ENCODE results near the gene SIRT4.
"Not testable (repeated sequence)": the region's sequence is repeated elsewhere in the genome, so short reads cannot be mapped to it uniquely, and the experiment has no call there.

SIRT4 gene

DNA sequence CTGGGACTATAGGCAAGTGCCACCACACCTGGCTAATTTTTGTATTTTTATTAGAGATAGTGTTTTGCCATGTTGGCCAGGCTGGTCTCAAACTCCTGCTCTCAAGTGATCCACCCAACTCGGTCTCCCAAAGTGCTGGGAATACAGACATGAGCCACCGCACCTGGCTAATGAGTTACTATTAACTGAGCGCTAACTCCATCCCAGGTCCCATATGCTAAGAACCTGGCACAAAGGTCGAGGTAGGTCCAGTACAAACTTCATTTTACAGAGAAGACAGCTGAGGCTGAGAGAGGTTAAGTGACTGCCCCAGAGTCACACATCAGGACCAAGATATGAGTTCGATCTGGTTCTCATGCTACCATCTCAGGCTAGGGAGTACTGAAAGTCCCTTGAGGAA lies 29.9 kb downstream of the SIRT4 start:
- no peaks in the 10 kb centered on the region for H3K4me1 ChIP-seq (ENCODE audit: control insufficient read depth, insufficient read depth, low read depth, low read length)
- no peak overlapping the region for H3K27ac ChIP-seq (ENCODE audit: low read length, poor library complexity, severe bottlenecking)
- no peak overlapping the region for H2BK12ac ChIP-seq (ENCODE audit: low read length in 2 of 2)
- 81% methylated on average over 5 of the region's 5 CpGs for WGBS
- no peak overlapping the region for H3K18ac ChIP-seq (ENCODE audit: low read depth in 1 of 2, low read length in 2 of 2)
- H2BK15ac ChIP-seq (ENCODE audit: low read depth, poor library complexity, severe bottlenecking) = no peak overlapping the region
- H3K23ac ChIP-seq (ENCODE audit: low read length in 2 of 2) = no peak overlapping the region
- no peak overlapping the region for H2BK5ac ChIP-seq (ENCODE audit: low read depth, low read length, poor library complexity, severe bottlenecking)
- no peak overlapping the region for H4K8ac ChIP-seq (ENCODE audit: low read length)
- no peak overlapping the region for H2AK5ac ChIP-seq (ENCODE audit: low read length, severe bottlenecking)
- no peak for DNase-seq
- no peak overlapping the region for H4K91ac ChIP-seq (ENCODE audit: low read length)
- H3K36me3 ChIP-seq (ENCODE audit: control insufficient read depth in 1 of 2, insufficient read depth in 2 of 2, low read depth in 1 of 2, low read length in 2 of 2) = no peaks in the 10 kb centered on the region
- no peak overlapping the region for H3K14ac ChIP-seq (ENCODE audit: low read length in 2 of 2)
- no peak overlapping the region for H2BK120ac ChIP-seq (ENCODE audit: low read depth, low read length)
- no peak overlapping the region for H3K4me3 ChIP-seq (ENCODE audit: insufficient read depth in 1 of 2, low read depth in 1 of 2, low read length in 2 of 2)
- no peaks in the 10 kb centered on the region for H3K79me1 ChIP-seq (replicated peaks; ENCODE audit: low read length, poor library complexity, severe bottlenecking)
- no peak overlapping the region for H2AFZ ChIP-seq (ENCODE audit: low read depth, low read length)
- no peaks in the 10 kb centered on the region for H3K9me3 ChIP-seq (ENCODE audit: control insufficient read depth, low read length)
- no peak overlapping the region for H3K9ac ChIP-seq (ENCODE audit: low read length)
- peaks cover 11 to 25% of the 10 kb centered on the region in 2 experiments for H3K27me3 ChIP-seq (ENCODE audit: control insufficient read depth in 1 of 2, insufficient read depth in 1 of 2, low read length in 2 of 2)
- no peak overlapping the region for H3K4ac ChIP-seq (ENCODE audit: low read depth in 1 of 2, low read length in 2 of 2)
- H3K4me2 ChIP-seq (ENCODE audit: low read length, poor library complexity, severe bottlenecking) = no peak overlapping the region

DNA sequence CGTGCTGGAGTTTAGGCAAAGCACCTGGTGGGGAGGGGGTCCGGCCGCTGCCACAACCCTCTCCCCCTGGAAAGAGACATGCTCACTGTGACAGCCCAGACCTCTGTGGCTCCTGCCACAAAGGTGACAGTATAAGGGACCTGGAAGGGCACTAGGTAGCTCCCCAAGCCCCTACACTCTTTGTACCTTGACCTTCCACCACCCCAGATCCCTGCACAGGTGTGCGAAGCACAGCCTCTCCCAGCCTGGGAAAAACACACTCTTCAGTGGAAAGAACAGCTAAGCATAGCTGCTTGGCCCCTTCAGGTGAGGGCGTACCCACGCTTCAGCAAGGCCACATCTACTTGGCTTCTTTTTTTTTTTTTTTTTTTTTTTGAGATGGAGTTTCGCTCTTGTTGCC lies 30.4 kb downstream of the SIRT4 start:
- Histone ChIP-seq H3K4me3 (ENCODE audit: insufficient read depth in 1 of 2, low read depth in 1 of 2, low read length in 2 of 2) (no peak overlapping the region), H3K9ac (ENCODE audit: low read length) (no peak overlapping the region), H4K91ac (ENCODE audit: low read length) (no peak overlapping the region), H3K18ac (ENCODE audit: low read depth in 1 of 2, low read length in 2 of 2) (no peak overlapping the region), H3K27ac (ENCODE audit: low read length, poor library complexity, severe bottlenecking) (no peak overlapping the region), H4K8ac (ENCODE audit: low read length) (no peak overlapping the region), H2BK120ac (ENCODE audit: low read depth, low read length) (no peak overlapping the region), H2BK15ac (ENCODE audit: low read depth, poor library complexity, severe bottlenecking) (no peak overlapping the region), H2AFZ (ENCODE audit: low read depth, low read length) (no peak overlapping the region), H3K4me1 (ENCODE audit: control insufficient read depth, insufficient read depth, low read depth, low read length) (no peaks in the 10 kb centered on the region), H3K9me3 (ENCODE audit: control insufficient read depth, low read length) (peaks cover 2% of the 10 kb centered on the region), H3K4me2 (ENCODE audit: low read length, poor library complexity, severe bottlenecking) (no peak overlapping the region), H3K14ac (ENCODE audit: low read length in 2 of 2) (no peak overlapping the region), H3K36me3 (ENCODE audit: control insufficient read depth in 1 of 2, insufficient read depth in 2 of 2, low read depth in 1 of 2, low read length in 2 of 2) (no peaks in the 10 kb centered on the region), H2BK5ac (ENCODE audit: low read depth, low read length, poor library complexity, severe bottlenecking) (no peak overlapping the region), H3K79me1 (replicated peaks; ENCODE audit: low read length, poor library complexity, severe bottlenecking) (no peaks in the 10 kb centered on the region), H3K4ac (ENCODE audit: low read depth in 1 of 2, low read length in 2 of 2) (no peak overlapping the region), H3K23ac (ENCODE audit: low read length in 2 of 2) (no peak overlapping the region), H2AK5ac (ENCODE audit: low read length, severe bottlenecking) (no peak overlapping the region), H2BK12ac (ENCODE audit: low read length in 2 of 2) (no peak overlapping the region), H3K27me3 (ENCODE audit: control insufficient read depth in 1 of 2, insufficient read depth in 1 of 2, low read length in 2 of 2) (peaks cover 11 to 25% of the 10 kb centered on the region in 2 experiments)
- 84% methylated on average over 6 of the region's 7 CpGs for WGBS
- DNase-seq = no peak

DNA sequence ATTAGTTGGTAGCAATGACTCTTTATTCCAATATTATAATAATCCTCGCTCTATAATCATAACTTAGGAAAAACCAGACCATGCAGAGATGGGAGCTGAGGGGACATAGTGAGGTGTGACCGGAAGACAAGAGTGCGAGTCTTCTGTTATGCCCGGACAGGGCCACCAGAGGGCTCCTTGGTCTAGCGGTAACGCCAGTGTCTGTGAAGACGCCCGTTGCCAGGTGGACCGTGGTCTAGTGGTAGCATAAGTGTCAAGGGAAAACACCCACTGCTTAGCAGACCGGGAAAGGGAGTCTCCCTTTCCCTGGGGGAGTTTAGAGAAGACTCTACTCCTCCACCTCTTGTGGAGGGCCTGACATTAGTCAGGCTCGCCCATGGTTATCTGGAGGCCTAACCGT lies 33.3 kb downstream of the SIRT4 start:
- H3K27ac ChIP-seq (ENCODE audit: low read length, poor library complexity, severe bottlenecking); H3K4ac ChIP-seq (ENCODE audit: low read depth in 1 of 2, low read length in 2 of 2); H2BK15ac ChIP-seq (ENCODE audit: low read depth, poor library complexity, severe bottlenecking); H2AFZ ChIP-seq (ENCODE audit: low read depth, low read length); H2BK5ac ChIP-seq (ENCODE audit: low read depth, low read length, poor library complexity, severe bottlenecking); H3K79me1 ChIP-seq (replicated peaks; ENCODE audit: low read length, poor library complexity, severe bottlenecking); H2AK5ac ChIP-seq (ENCODE audit: low read length, severe bottlenecking); H3K14ac ChIP-seq (ENCODE audit: low read length in 2 of 2); H3K9ac ChIP-seq (ENCODE audit: low read length); H2BK12ac ChIP-seq (ENCODE audit: low read length in 2 of 2); H3K36me3 ChIP-seq (ENCODE audit: control insufficient read depth in 1 of 2, insufficient read depth in 2 of 2, low read depth in 1 of 2, low read length in 2 of 2); H4K8ac ChIP-seq (ENCODE audit: low read length); H3K18ac ChIP-seq (ENCODE audit: low read depth in 1 of 2, low read length in 2 of 2); H3K4me3 ChIP-seq (ENCODE audit: insufficient read depth in 1 of 2, low read depth in 1 of 2, low read length in 2 of 2); H3K23ac ChIP-seq (ENCODE audit: low read length in 2 of 2); H2BK120ac ChIP-seq (ENCODE audit: low read depth, low read length); H4K91ac ChIP-seq (ENCODE audit: low read length); H3K4me1 ChIP-seq (ENCODE audit: control insufficient read depth, insufficient read depth, low read depth, low read length); H3K4me2 ChIP-seq (ENCODE audit: low read length, poor library complexity, severe bottlenecking); H3K9me3 ChIP-seq (ENCODE audit: control insufficient read depth, low read length): not testable (repeated sequence)
- peak; percentile 56 for DNase-seq
- H3K27me3 ChIP-seq (ENCODE audit: control insufficient read depth in 1 of 2, insufficient read depth in 1 of 2, low read length in 2 of 2) = peaks cover 11 to 34% of the 10 kb centered on the region in 2 experiments
- WGBS = 23% methylated on average over 9 of the region's 12 CpGs

DNA sequence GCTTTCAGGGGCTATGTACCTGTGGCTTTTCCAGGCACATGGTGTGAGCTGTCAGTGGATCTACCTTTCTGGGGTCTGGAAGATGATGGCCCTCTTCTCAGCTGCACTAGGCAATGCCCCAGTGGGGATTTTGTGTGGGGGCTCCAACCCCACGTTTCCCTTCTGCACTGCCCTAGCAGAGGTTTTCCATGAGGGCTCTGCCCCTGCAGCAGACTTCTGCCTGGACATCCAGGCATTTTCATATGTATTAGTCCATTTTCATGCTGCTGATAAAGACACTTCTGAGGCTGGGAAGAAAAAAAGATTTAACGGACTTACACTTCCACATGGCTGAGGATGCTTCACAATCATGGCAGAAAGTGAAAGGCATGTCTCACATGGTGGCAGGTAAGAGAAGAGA lies 34.3 kb downstream of the SIRT4 start:
- not testable (repeated sequence) for H3K14ac ChIP-seq (ENCODE audit: low read length in 2 of 2); H2BK12ac ChIP-seq (ENCODE audit: low read length in 2 of 2); H3K36me3 ChIP-seq (ENCODE audit: control insufficient read depth in 1 of 2, insufficient read depth in 2 of 2, low read depth in 1 of 2, low read length in 2 of 2); H2BK15ac ChIP-seq (ENCODE audit: low read depth, poor library complexity, severe bottlenecking); H4K91ac ChIP-seq (ENCODE audit: low read length); H2BK5ac ChIP-seq (ENCODE audit: low read depth, low read length, poor library complexity, severe bottlenecking); H3K18ac ChIP-seq (ENCODE audit: low read depth in 1 of 2, low read length in 2 of 2); H2AK5ac ChIP-seq (ENCODE audit: low read length, severe bottlenecking); H3K9me3 ChIP-seq (ENCODE audit: control insufficient read depth, low read length); H3K23ac ChIP-seq (ENCODE audit: low read length in 2 of 2); H4K8ac ChIP-seq (ENCODE audit: low read length); H3K27ac ChIP-seq (ENCODE audit: low read length, poor library complexity, severe bottlenecking); H3K4me2 ChIP-seq (ENCODE audit: low read length, poor library complexity, severe bottlenecking); H2AFZ ChIP-seq (ENCODE audit: low read depth, low read length); DNase-seq; H3K4ac ChIP-seq (ENCODE audit: low read depth in 1 of 2, low read length in 2 of 2); H3K9ac ChIP-seq (ENCODE audit: low read length); H2BK120ac ChIP-seq (ENCODE audit: low read depth, low read length); H3K4me1 ChIP-seq (ENCODE audit: control insufficient read depth, insufficient read depth, low read depth, low read length); H3K4me3 ChIP-seq (ENCODE audit: insufficient read depth in 1 of 2, low read depth in 1 of 2, low read length in 2 of 2); H3K79me1 ChIP-seq (replicated peaks; ENCODE audit: low read length, poor library complexity, severe bottlenecking)
- WGBS = 85% methylated on average over 2 of the region's 2 CpGs
- peaks cover 11 to 34% of the 10 kb centered on the region in 2 experiments for H3K27me3 ChIP-seq (ENCODE audit: control insufficient read depth in 1 of 2, insufficient read depth in 1 of 2, low read length in 2 of 2)
